ENCODE measurements around the gene CSAG3. TPM values are rescaled to one million over a fixed set of nuclear protein-coding genes. Genes with fewer than 3 reads are reported as not detected.
"Not testable (repeated sequence)": the region's sequence is repeated elsewhere in the genome, so short reads cannot be mapped to it uniquely, and the experiment has no call there.

The CSAG3 gene
- not detected for total RNA-seq

- not testable (repeated sequence) for H3K9me3 ChIP-seq (ENCODE audit: low read depth, low read length); H3K27me3 ChIP-seq (ENCODE audit: insufficient read depth, low read length); H3K4me1 ChIP-seq (ENCODE audit: insufficient read depth, low read length); H3K4me3 ChIP-seq (ENCODE audit: low read length)
Observed at GRCh38 chrX:152758918-152759317, at the start of gene CSAG3. Gene CSAG3 (plus strand): TSS chrX:152759218.

- H3K27me3 ChIP-seq (ENCODE audit: insufficient read depth, low read length); H3K4me1 ChIP-seq (ENCODE audit: insufficient read depth, low read length); H3K4me3 ChIP-seq (ENCODE audit: low read length); H3K9me3 ChIP-seq (ENCODE audit: low read depth, low read length): not testable (repeated sequence)
Observed at GRCh38 chrX:152713195-152713594, 45.8 kb upstream of the CSAG3 start.

GRCh38 chrX:152713815-152714787 is 44.9 kb upstream of the CSAG3 start, which contains the start of gene MAGEA2B:
Gene MAGEA2B (plus strand): TSS chrX:152714628. CDS start chrX:152717107, 2,479 bp downstream.
- not testable (repeated sequence) for H3K9me3 ChIP-seq (ENCODE audit: low read depth, low read length); H3K27me3 ChIP-seq (ENCODE audit: insufficient read depth, low read length)

GRCh38 chrX:152725409-152725808 is 33.6 kb upstream of the CSAG3 start:
- H3K27me3 ChIP-seq (ENCODE audit: insufficient read depth, low read length) = no peaks in the 10 kb centered on the region
- no peaks in the 10 kb centered on the region for H3K4me1 ChIP-seq (ENCODE audit: insufficient read depth, low read length)
- H3K4me3 ChIP-seq (ENCODE audit: low read length) = no peak overlapping the region
- no peaks in the 10 kb centered on the region for H3K9me3 ChIP-seq (ENCODE audit: low read depth, low read length)

More at GRCh38 chrX:152713815-152714787, 44.9 kb upstream of the CSAG3 start, which contains the start of gene MAGEA2B:
- not testable (repeated sequence) for H3K4me3 ChIP-seq (ENCODE audit: low read length); H3K4me1 ChIP-seq (ENCODE audit: insufficient read depth, low read length)

- no peaks in the 10 kb centered on the region for H3K9me3 ChIP-seq (ENCODE audit: low read depth, low read length)
- no peaks in the 10 kb centered on the region for H3K4me1 ChIP-seq (ENCODE audit: insufficient read depth, low read length)
- H3K4me3 ChIP-seq (ENCODE audit: low read length) = no peak within 1 kb of the TSS
- H3K27me3 ChIP-seq (ENCODE audit: insufficient read depth, low read length) = no peaks in the 10 kb centered on the region
Observed at GRCh38 chrX:152733261-152733975, 25.6 kb upstream of the CSAG3 start, which contains the start of the genes CSAG1 and MAGEA12. Gene CSAG1 (minus strand): TSS chrX:152733721. CDS start chrX:152732460, 1,261 bp downstream. Gene MAGEA12 (plus strand): TSS chrX:152733757. CDS start chrX:152736162, 2,405 bp downstream.

GRCh38 chrX:152734143-152734858 is 24.7 kb upstream of the CSAG3 start:
- H3K4me3 ChIP-seq (ENCODE audit: low read length); H3K9me3 ChIP-seq (ENCODE audit: low read depth, low read length); H3K27me3 ChIP-seq (ENCODE audit: insufficient read depth, low read length); H3K4me1 ChIP-seq (ENCODE audit: insufficient read depth, low read length): not testable (repeated sequence)

GRCh38 chrX:152735101-152735500 is 23.9 kb upstream of the CSAG3 start:
- Histone ChIP-seq H3K4me1 (ENCODE audit: insufficient read depth, low read length) (no peaks in the 10 kb centered on the region), H3K27me3 (ENCODE audit: insufficient read depth, low read length) (no peaks in the 10 kb centered on the region), H3K4me3 (ENCODE audit: low read length) (no peak overlapping the region), H3K9me3 (ENCODE audit: low read depth, low read length) (no peaks in the 10 kb centered on the region)

GRCh38 chrX:152735860-152736511 is 23.0 kb upstream of the CSAG3 start:
- Histone ChIP-seq H3K9me3 (ENCODE audit: low read depth, low read length) (no peaks in the 10 kb centered on the region), H3K27me3 (ENCODE audit: insufficient read depth, low read length) (no peaks in the 10 kb centered on the region), H3K4me1 (ENCODE audit: insufficient read depth, low read length) (no peaks in the 10 kb centered on the region), H3K4me3 (ENCODE audit: low read length) (no peak overlapping the region)

- not testable (repeated sequence) for H3K27me3 ChIP-seq (ENCODE audit: insufficient read depth, low read length); H3K9me3 ChIP-seq (ENCODE audit: low read depth, low read length); H3K4me1 ChIP-seq (ENCODE audit: insufficient read depth, low read length); H3K4me3 ChIP-seq (ENCODE audit: low read length)
Observed at GRCh38 chrX:152736528-152736927, 22.5 kb upstream of the CSAG3 start.

GRCh38 chrX:152738560-152738959 is 20.5 kb upstream of the CSAG3 start:
- H3K9me3 ChIP-seq (ENCODE audit: low read depth, low read length) = no peaks in the 10 kb centered on the region
- no peak overlapping the region for H3K4me3 ChIP-seq (ENCODE audit: low read length)
- no peaks in the 10 kb centered on the region for H3K4me1 ChIP-seq (ENCODE audit: insufficient read depth, low read length)
- no peaks in the 10 kb centered on the region for H3K27me3 ChIP-seq (ENCODE audit: insufficient read depth, low read length)

- H3K4me3 ChIP-seq (ENCODE audit: low read length); H3K9me3 ChIP-seq (ENCODE audit: low read depth, low read length); H3K4me1 ChIP-seq (ENCODE audit: insufficient read depth, low read length); H3K27me3 ChIP-seq (ENCODE audit: insufficient read depth, low read length): not testable (repeated sequence)
Observed at GRCh38 chrX:152753686-152754650, 5.0 kb upstream of the CSAG3 start, which contains the start of gene MAGEA2. Gene MAGEA2 (minus strand): TSS chrX:152753842. CDS start chrX:152751363, 2,479 bp downstream.

- not testable (repeated sequence) for H3K4me1 ChIP-seq (ENCODE audit: insufficient read depth, low read length); H3K9me3 ChIP-seq (ENCODE audit: low read depth, low read length); H3K4me3 ChIP-seq (ENCODE audit: low read length); H3K27me3 ChIP-seq (ENCODE audit: insufficient read depth, low read length)
Observed at GRCh38 chrX:152754871-152755270, 4.1 kb upstream of the CSAG3 start.

GRCh38 chrX:152759544-152759943 is 526 bp downstream of the CSAG3 start:
- not testable (repeated sequence) for H3K4me3 ChIP-seq (ENCODE audit: low read length); H3K27me3 ChIP-seq (ENCODE audit: insufficient read depth, low read length); H3K4me1 ChIP-seq (ENCODE audit: insufficient read depth, low read length); H3K9me3 ChIP-seq (ENCODE audit: low read depth, low read length)
